ENCODE results near the gene SEC14L5.

DNA sequence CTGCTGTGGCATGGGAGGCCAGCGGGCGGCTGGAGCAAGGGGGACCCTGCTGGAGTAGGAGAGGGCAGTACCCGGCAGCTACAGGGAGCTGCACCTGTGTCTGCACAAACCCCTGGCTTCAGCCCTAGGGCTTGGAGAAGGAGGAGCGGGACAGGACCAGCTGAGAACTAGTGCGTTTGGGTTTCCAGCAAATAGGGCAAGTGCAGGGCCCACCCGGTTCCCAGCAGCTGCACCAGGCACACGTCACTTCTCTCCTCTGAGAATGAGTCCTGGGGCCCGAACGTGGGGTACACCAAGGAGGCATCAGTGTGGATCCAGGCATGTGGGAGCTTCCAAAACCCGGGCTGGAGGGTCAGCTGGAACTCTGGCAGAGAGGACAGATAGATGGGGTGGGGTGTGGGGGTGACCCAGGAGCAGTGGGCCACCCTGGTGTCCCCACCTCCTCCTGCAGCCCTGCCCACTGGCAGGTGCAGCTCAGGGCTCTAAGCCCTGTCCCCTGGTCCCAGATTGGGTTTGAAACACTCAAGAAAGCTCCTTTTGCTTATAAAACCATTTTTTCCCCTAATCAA, 102.0 kb downstream of the SEC14L5 start:
- no peak for TF ChIP-seq EZH2phosphoT487 (IDR thresholded peaks at IDR 0.05; ENCODE audit: low read length)
- TF ChIP-seq, protein P1, sequence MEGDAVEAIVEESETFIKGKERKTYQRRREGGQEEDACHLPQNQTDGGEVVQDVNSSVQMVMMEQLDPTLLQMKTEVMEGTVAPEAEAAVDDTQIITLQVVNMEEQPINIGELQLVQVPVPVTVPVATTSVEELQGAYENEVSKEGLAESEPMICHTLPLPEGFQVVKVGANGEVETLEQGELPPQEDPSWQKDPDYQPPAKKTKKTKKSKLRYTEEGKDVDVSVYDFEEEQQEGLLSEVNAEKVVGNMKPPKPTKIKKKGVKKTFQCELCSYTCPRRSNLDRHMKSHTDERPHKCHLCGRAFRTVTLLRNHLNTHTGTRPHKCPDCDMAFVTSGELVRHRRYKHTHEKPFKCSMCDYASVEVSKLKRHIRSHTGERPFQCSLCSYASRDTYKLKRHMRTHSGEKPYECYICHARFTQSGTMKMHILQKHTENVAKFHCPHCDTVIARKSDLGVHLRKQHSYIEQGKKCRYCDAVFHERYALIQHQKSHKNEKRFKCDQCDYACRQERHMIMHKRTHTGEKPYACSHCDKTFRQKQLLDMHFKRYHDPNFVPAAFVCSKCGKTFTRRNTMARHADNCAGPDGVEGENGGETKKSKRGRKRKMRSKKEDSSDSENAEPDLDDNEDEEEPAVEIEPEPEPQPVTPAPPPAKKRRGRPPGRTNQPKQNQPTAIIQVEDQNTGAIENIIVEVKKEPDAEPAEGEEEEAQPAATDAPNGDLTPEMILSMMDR (IDR thresholded peaks at IDR 0.05; ENCODE audit: low read length): no peak

All from MM.1S (cell line).